ENCODE results near the gene MED15.
"Not testable (repeated sequence)": the region's sequence is repeated elsewhere in the genome, so short reads cannot be mapped to it uniquely, and the experiment has no call there.

MED15 gene

GRCh38 chr22:20607157-20607907 lies 99.9 kb downstream of the MED15 start:
- Mint-ChIP-seq H3K36me3 (ENCODE audit: insufficient read depth) (peaks cover 1% of the 10 kb centered on the region), H3K27ac (ENCODE audit: low read depth) (no peak overlapping the region), H3K27me3 (no peaks in the 10 kb centered on the region), H3K9me3 (no peaks in the 10 kb centered on the region), H3K4me3 (no peak overlapping the region), H3K4me1 (peaks cover 11% of the 10 kb centered on the region)
- ATAC-seq (replicated peaks; ENCODE audit: extremely low read depth, poor library complexity, severe bottlenecking) (no peak), DNase-seq (ENCODE audit: low spot score in 2 of 2) (no peak)

- DNase-seq (ENCODE audit: low spot score in 2 of 2): no peak
- no peak for ATAC-seq (replicated peaks; ENCODE audit: extremely low read depth, poor library complexity, severe bottlenecking)
- no peak overlapping the region for H3K4me3 Mint-ChIP-seq
- no peak overlapping the region for H3K27ac Mint-ChIP-seq (ENCODE audit: low read depth)
- H3K9me3 Mint-ChIP-seq: no peaks in the 10 kb centered on the region
- no peaks in the 10 kb centered on the region for H3K36me3 Mint-ChIP-seq (ENCODE audit: insufficient read depth)
- no peaks in the 10 kb centered on the region for H3K27me3 Mint-ChIP-seq
- peaks cover 11% of the 10 kb centered on the region for H3K4me1 Mint-ChIP-seq
Observed at GRCh38 chr22:20610243-20610686, 102.9 kb downstream of the MED15 start.

- Mint-ChIP-seq H3K27ac (ENCODE audit: low read depth) (no peak overlapping the region), H3K36me3 (ENCODE audit: insufficient read depth) (no peaks in the 10 kb centered on the region), H3K9me3 (no peaks in the 10 kb centered on the region), H3K27me3 (no peaks in the 10 kb centered on the region), H3K4me3 (no peak overlapping the region), H3K4me1 (peaks cover 7% of the 10 kb centered on the region)
- DNase-seq (ENCODE audit: low spot score in 2 of 2) (no peak), ATAC-seq (replicated peaks; ENCODE audit: extremely low read depth, poor library complexity, severe bottlenecking) (no peak)
Observed at GRCh38 chr22:20610757-20611156, 103.3 kb downstream of the MED15 start.

GRCh38 chr22:20611418-20611817 lies 104.0 kb downstream of the MED15 start:
- Mint-ChIP-seq H3K4me3 (no peak overlapping the region), H3K27ac (ENCODE audit: low read depth) (no peak overlapping the region), H3K36me3 (ENCODE audit: insufficient read depth) (no peaks in the 10 kb centered on the region), H3K4me1 (peaks cover 3% of the 10 kb centered on the region), H3K9me3 (no peaks in the 10 kb centered on the region), H3K27me3 (no peaks in the 10 kb centered on the region)
- ATAC-seq (replicated peaks; ENCODE audit: extremely low read depth, poor library complexity, severe bottlenecking) (no peak), DNase-seq (ENCODE audit: low spot score in 2 of 2) (no peak)

DNA sequence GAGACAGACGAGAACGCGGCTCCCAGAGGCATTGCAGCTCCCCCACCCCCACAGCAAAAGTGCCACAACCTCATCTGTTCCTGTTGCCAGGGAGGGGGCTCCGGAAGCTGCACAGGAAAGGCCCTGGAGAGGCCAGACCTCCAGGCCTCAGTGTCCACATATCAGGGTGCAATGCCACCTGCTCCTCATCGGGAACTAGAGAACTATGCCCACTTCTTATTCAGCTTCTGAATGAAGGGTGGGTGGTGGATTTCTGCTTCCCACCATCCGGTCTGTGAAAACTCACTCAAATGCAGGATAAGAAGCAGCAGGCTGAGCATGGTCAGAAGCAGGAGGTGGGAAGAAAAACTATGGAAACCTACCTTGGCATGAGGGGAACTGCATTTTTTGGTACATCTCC lies 105.9 kb downstream of the MED15 start:
- H3K36me3 Mint-ChIP-seq (ENCODE audit: insufficient read depth): no peaks in the 10 kb centered on the region
- no peak overlapping the region for H3K27ac Mint-ChIP-seq (ENCODE audit: low read depth)
- no peak for ATAC-seq (replicated peaks; ENCODE audit: extremely low read depth, poor library complexity, severe bottlenecking)
- DNase-seq (ENCODE audit: low spot score in 2 of 2): no peak
- no peaks in the 10 kb centered on the region for H3K9me3 Mint-ChIP-seq
- no peak overlapping the region for H3K4me3 Mint-ChIP-seq
- H3K27me3 Mint-ChIP-seq: no peaks in the 10 kb centered on the region
- H3K4me1 Mint-ChIP-seq: no peaks in the 10 kb centered on the region

DNA sequence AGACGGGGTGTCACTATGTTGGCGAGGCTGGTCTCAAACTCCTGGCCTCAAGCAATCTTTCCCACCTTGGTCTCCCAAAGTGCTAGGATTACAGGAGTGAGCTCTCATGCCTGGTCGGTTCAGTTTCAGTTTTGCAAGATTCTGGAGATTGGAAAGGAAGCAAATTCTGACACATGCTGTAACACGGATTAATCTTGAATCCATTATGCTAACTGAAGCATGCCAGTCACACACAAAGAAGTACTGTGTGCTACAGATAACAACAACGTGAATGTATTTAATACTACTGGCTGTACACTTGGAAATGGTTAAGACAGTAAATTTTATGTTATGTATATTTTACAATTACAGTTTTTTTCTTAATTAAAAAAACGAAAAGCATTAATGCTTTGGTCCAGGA lies 107.6 kb downstream of the MED15 start:
- Mint-ChIP-seq H3K27ac (ENCODE audit: low read depth) (no peak overlapping the region), H3K27me3 (no peaks in the 10 kb centered on the region), H3K4me1 (no peaks in the 10 kb centered on the region), H3K36me3 (ENCODE audit: insufficient read depth) (no peaks in the 10 kb centered on the region), H3K9me3 (no peaks in the 10 kb centered on the region), H3K4me3 (no peak overlapping the region)
- ATAC-seq (replicated peaks; ENCODE audit: extremely low read depth, poor library complexity, severe bottlenecking) (no peak), DNase-seq (ENCODE audit: low spot score in 2 of 2) (no peak)

DNA sequence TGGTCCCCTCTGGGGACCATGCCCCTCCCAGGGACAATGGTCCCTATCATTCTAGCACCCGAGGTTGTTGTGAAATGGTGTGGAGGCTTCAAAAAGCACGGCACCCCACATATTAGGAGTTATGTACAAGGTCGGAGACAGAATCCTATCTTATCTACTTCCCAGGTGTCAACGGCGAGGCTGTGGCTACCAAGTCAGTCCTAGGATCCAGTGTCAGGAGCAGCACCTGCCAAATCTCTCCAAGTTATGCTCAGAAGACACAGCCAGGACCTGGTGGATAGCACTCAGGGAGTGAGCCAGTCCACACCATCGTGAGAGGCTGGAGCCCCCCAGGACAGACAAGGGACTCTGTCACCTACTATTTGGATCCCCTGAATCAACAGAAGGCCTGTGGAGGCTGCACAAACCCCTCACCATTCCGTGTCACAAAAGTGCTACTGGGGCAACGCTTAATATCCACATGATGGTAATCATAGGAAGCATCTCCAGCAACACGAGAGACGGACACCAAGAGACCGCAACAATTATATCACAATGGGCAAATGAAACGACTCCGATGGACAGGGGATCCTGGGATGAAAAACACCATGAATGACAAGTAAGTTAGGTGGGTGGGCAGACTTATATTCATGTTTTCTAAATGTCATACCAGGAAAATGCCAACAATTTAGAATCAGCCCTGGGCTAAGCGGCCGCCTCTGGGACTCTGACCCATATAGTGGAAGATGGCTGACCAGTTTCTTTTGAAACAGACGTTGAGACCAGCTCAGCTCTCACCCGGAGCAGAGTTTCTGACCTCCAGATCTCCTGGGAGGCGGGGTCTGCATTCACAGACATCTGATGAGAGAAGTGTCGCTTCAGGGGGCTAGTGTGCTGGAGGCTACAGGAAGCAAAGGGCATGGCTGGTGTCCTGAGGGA lies 108.4 kb downstream of the MED15 start:
- no peak overlapping the region for H3K27ac Mint-ChIP-seq (ENCODE audit: low read depth)
- no peak for DNase-seq (ENCODE audit: low spot score in 2 of 2)
- H3K36me3 Mint-ChIP-seq (ENCODE audit: insufficient read depth): no peaks in the 10 kb centered on the region
- no peaks in the 10 kb centered on the region for H3K27me3 Mint-ChIP-seq
- ATAC-seq (replicated peaks; ENCODE audit: extremely low read depth, poor library complexity, severe bottlenecking): no peak
- H3K9me3 Mint-ChIP-seq: no peaks in the 10 kb centered on the region
- H3K4me1 Mint-ChIP-seq: no peaks in the 10 kb centered on the region
- no peak overlapping the region for H3K4me3 Mint-ChIP-seq

GRCh38 chr22:20616451-20617043 lies 109.1 kb downstream of the MED15 start:
- H3K27me3 Mint-ChIP-seq: no peaks in the 10 kb centered on the region
- DNase-seq (ENCODE audit: low spot score in 2 of 2) (no peak), ATAC-seq (replicated peaks; ENCODE audit: extremely low read depth, poor library complexity, severe bottlenecking) (no peak)
- no peaks in the 10 kb centered on the region for H3K9me3 Mint-ChIP-seq
- H3K4me3 Mint-ChIP-seq: no peak overlapping the region
- H3K4me1 Mint-ChIP-seq: no peaks in the 10 kb centered on the region
- H3K27ac Mint-ChIP-seq (ENCODE audit: low read depth): no peak overlapping the region
- no peaks in the 10 kb centered on the region for H3K36me3 Mint-ChIP-seq (ENCODE audit: insufficient read depth)

- Mint-ChIP-seq H3K36me3 (ENCODE audit: insufficient read depth) (no peaks in the 10 kb centered on the region), H3K27me3 (no peaks in the 10 kb centered on the region), H3K4me1 (no peaks in the 10 kb centered on the region), H3K9me3 (no peaks in the 10 kb centered on the region), H3K27ac (ENCODE audit: low read depth) (no peak overlapping the region), H3K4me3 (no peak overlapping the region)
- no peak for ATAC-seq (replicated peaks; ENCODE audit: extremely low read depth, poor library complexity, severe bottlenecking)
- no peak for DNase-seq (ENCODE audit: low spot score in 2 of 2)
Observed at GRCh38 chr22:20618488-20618887, 111.1 kb downstream of the MED15 start.

DNA sequence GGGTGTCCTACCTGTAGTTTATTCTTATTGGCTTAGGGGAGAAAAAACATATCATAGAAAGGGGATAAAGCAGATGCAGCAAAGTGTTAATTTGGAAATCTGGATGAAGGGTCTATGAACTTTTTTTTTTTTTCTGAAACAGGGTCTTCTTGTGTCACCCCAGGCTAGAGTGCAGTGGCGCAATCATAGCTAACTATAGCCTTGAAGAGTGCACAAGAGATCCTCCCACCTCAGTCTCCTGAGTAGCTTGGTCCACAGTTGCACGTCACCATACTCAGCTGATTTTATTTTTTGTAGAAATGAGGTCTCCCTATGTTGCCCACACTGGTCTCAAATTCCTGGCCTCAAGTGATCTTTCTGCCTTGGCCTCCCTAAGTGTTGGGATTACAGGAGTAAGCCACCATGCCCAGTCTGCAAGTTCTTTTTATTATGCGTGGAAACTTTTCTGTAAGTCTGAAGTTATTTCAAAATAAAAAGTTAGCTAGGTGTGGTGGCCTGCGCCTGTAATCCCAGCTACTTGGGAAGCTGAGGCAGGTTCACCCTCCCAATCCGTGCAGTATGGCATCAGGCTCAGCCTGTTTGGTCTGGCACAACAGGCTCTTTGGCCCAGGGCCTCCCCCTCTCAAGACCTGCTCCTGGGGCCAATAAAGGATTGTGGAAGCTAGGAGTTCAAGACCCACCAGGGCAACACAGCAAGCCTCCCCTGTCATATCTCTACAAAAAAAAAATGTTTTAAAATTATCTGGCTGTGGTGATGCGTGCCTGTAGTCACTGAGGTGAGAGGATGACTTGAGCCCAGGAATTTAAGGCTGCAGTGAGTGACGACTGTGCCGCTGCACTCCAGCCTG lies 111.9 kb downstream of the MED15 start:
- ATAC-seq (replicated peaks; ENCODE audit: extremely low read depth, poor library complexity, severe bottlenecking): no peak
- H3K4me3 Mint-ChIP-seq: no peak overlapping the region
- H3K9me3 Mint-ChIP-seq: no peaks in the 10 kb centered on the region

DNA sequence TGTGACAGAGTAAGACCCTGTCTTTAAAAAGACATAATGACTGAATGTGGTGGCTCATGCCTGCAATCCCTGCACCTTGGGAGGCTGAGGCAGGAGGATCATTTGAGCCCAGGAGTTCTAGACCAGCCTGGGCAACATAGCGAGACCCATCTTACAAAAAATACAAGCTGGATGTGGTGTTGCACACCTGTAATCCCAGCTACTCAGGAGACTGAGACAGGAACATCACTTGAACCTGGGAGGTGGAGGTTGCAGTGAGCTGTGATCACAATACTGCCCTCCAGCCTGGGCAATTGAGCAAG lies 112.4 kb downstream of the MED15 start:
- H3K36me3 Mint-ChIP-seq (ENCODE audit: insufficient read depth); H3K27me3 Mint-ChIP-seq; DNase-seq (ENCODE audit: low spot score in 2 of 2); H3K4me3 Mint-ChIP-seq; ATAC-seq (replicated peaks; ENCODE audit: extremely low read depth, poor library complexity, severe bottlenecking); H3K9me3 Mint-ChIP-seq; H3K27ac Mint-ChIP-seq (ENCODE audit: low read depth); H3K4me1 Mint-ChIP-seq: not testable (repeated sequence)

More for the DNA sequence above, 111.9 kb downstream of the MED15 start:
- no peak for DNase-seq (ENCODE audit: low spot score in 2 of 2)
- no peak overlapping the region for H3K27ac Mint-ChIP-seq (ENCODE audit: low read depth)
- H3K27me3 Mint-ChIP-seq: no peaks in the 10 kb centered on the region
- no peaks in the 10 kb centered on the region for H3K36me3 Mint-ChIP-seq (ENCODE audit: insufficient read depth)
- no peaks in the 10 kb centered on the region for H3K4me1 Mint-ChIP-seq

GRCh38 chr22:20621162-20621561 lies 113.8 kb downstream of the MED15 start:
- H3K4me3 Mint-ChIP-seq: no peak overlapping the region
- H3K9me3 Mint-ChIP-seq: no peaks in the 10 kb centered on the region
- no peak overlapping the region for H3K27ac Mint-ChIP-seq (ENCODE audit: low read depth)

More at GRCh38 chr22:20621162-20621561, 113.8 kb downstream of the MED15 start:
- Mint-ChIP-seq H3K4me1 (no peaks in the 10 kb centered on the region), H3K27me3 (no peaks in the 10 kb centered on the region), H3K36me3 (ENCODE audit: insufficient read depth) (no peaks in the 10 kb centered on the region)
- ATAC-seq (replicated peaks; ENCODE audit: extremely low read depth, poor library complexity, severe bottlenecking) (no peak), DNase-seq (ENCODE audit: low spot score in 2 of 2) (no peak)

Data from central memory CD8-positive, alpha-beta T cell (primary cell).